OCI-LY1 (cell line): Measurements from ENCODE around the gene RRN3.

ENCODE experiments used
- H2AFZ ChIP-seq: fragments of 200-600 bp; sonication (generic), shearing (Covaris generic); 2 replicates; pipeline ENCODE4 v1.6.0; 2014; ENCODE audit warnings: antibody characterized with exemption, mild to moderate bottlenecking, low read length
- H3F3A ChIP-seq: fragments of 200-600 bp; sonication (generic), shearing (Covaris generic); 2 replicates; pipeline ENCODE4 v1.6.0; 2014; ENCODE audit warnings: mild to moderate bottlenecking, antibody characterized with exemption, low read length, moderate library complexity; ENCODE audit not compliant: insufficient read depth
- H3K27ac ChIP-seq: fragments of 200-600 bp; sonication (generic); 2 replicates; pipeline ENCODE4 v1.5.1; 2014; ENCODE audit warnings: low read length, mixed run types, mild to moderate bottlenecking, low read depth; ENCODE audit not compliant: poor library complexity, severe bottlenecking
- H3K27me3 ChIP-seq: fragments of 200-600 bp; sonication (generic); 2 replicates; pipeline ENCODE4 v1.6.0; 2014; ENCODE audit warnings: antibody characterized with exemption, mild to moderate bottlenecking, low read length, moderate library complexity; ENCODE audit not compliant: insufficient read depth
- H3K36me3 ChIP-seq: fragments of 200-600 bp; sonication (generic); 2 replicates; pipeline ENCODE4 v1.6.1; 2014; ENCODE audit warnings: mild to moderate bottlenecking, antibody characterized with exemption, low read length, moderate library complexity, mixed read lengths; ENCODE audit not compliant: insufficient read depth
- H3K4me1 ChIP-seq: fragments of 200-600 bp; sonication (generic); 2 replicates; pipeline ENCODE4 v1.5.1; 2014; ENCODE audit warnings: mild to moderate bottlenecking, low read length, moderate library complexity; ENCODE audit not compliant: insufficient read depth, severe bottlenecking
- H3K4me2 ChIP-seq: fragments of 200-600 bp; sonication (generic), shearing (Covaris generic); 2 replicates; pipeline ENCODE4 v1.6.1; 2014; ENCODE audit warnings: low read length
- H3K4me3 ChIP-seq: fragments of 200-600 bp; sonication (generic); 2 replicates; pipeline ENCODE4 v1.5.1; 2014; ENCODE audit warnings: low read length, low read depth, mild to moderate bottlenecking, mixed read lengths; ENCODE audit not compliant: poor library complexity, severe bottlenecking
- H3K79me2 ChIP-seq: fragments of 200-600 bp; shearing (Covaris generic); 2 replicates; pipeline ENCODE4 v1.6.1; 2016; ENCODE audit warnings: mixed run types, low read length, mixed read lengths; ENCODE audit not compliant: insufficient read depth
- H3K9ac ChIP-seq: fragments of 200-600 bp; sonication (generic), shearing (Covaris generic); 2 replicates; pipeline ENCODE4 v1.6.1; 2014; ENCODE audit warnings: mild to moderate bottlenecking, low read length, mixed read lengths
- H3K9me2 ChIP-seq: fragments of 200-600 bp; sonication (generic), shearing (Covaris generic); 2 replicates; pipeline ENCODE4 v1.6.1; 2014; ENCODE audit warnings: low read depth, mild to moderate bottlenecking, low read length, mixed read lengths
- H3K9me3 ChIP-seq: fragments of 200-600 bp; shearing (Covaris generic); 2 replicates; pipeline ENCODE4 v1.6.1; 2014; ENCODE audit warnings: low read length, mixed read lengths
- H4K20me1 ChIP-seq: fragments of 200-600 bp; sonication (generic), shearing (Covaris generic); 2 replicates; pipeline ENCODE4 v1.6.0; 2016; ENCODE audit warnings: mild to moderate bottlenecking, low read length; ENCODE audit not compliant: insufficient read depth
- CTCF ChIP-seq: fragments of 200-600 bp; sonication (generic), shearing (Covaris generic); IDR thresholded peaks from 2 replicates; pipeline ENCODE4 v1.5.1; 2017; ENCODE audit warnings: mild to moderate bottlenecking, antibody characterized with exemption, low read length, moderate library complexity, mixed read lengths
- EZH2 ChIP-seq: fragments of 200-600 bp; sonication (generic), shearing (Covaris generic); IDR thresholded peaks from 2 replicates; pipeline ENCODE4 v1.8.0; 2017; ENCODE audit warnings: borderline replicate concordance, mixed run types, mild to moderate bottlenecking, antibody characterized with exemption, low read length, moderate library complexity, mixed read lengths

The RRN3 gene

DNA sequence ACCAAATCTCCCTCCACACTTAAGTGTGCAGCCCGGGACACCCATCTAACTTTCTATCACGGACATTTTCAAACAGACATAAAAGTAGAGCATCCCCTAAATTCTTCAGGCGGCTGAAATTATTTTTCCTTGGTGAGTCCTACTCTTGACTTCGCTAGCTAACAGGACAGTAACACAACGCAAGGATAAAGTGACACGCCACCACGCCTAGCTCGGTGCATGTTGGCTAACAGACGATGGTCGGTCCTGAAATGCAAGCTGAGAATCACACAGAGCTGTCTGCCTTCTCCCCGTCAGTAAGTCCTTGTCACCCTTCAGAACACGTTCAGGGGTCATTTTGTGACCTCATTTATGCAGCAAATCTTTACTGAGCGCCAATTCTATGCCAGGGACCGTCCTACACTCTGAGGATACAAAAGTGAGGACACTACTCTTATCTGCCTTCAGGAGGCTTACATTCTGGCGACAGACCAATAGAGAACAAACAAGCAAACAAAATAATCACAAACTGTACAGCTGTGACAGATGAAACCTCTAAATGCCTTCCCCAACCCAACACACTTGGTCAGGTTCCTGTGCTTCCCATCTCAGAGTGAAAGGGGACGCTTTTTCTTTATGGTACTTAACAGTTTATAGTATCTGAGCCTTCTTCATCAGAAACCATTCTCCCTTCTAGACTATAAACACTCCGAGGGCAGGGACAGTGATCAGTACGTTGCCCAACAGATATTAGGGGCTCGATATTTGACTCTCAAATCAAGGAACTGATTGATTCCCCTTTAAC lies 39.5 kb downstream of the RRN3 start:
- Histone ChIP-seq H3K4me1 (peaks cover 19% of the 10 kb centered on the region), H3F3A (no peaks in the 10 kb centered on the region), H3K27me3 (no peaks in the 10 kb centered on the region), H3K4me2 (peak overlapping the region; percentile 78), H3K9me3 (no peaks in the 10 kb centered on the region), H2AFZ (no peak overlapping the region), H3K36me3 (peaks cover 10% of the 10 kb centered on the region), H3K9ac (peak overlapping the region; percentile 67; the same call in 1 of the 2 replicates), H4K20me1 (no peaks in the 10 kb centered on the region), H3K9me2 (no peaks in the 10 kb centered on the region), H3K79me2 (peaks cover 11% of the 10 kb centered on the region; the same call in 1 of the 2 replicates), H3K27ac (no peak overlapping the region), H3K4me3 (peak overlapping the region; percentile 69)
- TF ChIP-seq EZH2 (no peak), CTCF (no peak)

DNA sequence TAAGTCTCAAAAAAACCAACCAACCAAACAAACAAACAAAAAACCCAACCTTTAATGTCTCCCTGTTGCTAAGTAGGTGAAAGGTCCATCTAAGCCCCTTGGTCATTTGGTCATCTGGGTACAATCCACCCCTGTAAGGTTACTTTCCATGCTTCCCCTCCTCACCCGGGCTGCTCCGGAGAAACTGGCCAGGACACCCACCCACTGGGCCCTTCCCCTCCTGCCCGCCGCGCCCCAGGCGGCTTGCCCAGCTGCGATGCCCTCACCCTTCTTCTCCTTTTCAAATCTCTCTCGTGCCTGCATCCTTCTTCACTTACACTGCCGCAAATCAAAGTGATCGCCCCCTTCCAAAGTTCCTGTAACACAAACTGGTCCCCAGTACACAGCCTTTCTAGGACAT lies 40.2 kb downstream of the RRN3 start:
- peaks cover 11% of the 10 kb centered on the region; the same call in 1 of the 2 replicates for H3K79me2 ChIP-seq
- H3K27ac ChIP-seq = no peak overlapping the region
- H3K9ac ChIP-seq = no peak overlapping the region
- no peaks in the 10 kb centered on the region for H4K20me1 ChIP-seq
- no peak overlapping the region for H2AFZ ChIP-seq
- no peaks in the 10 kb centered on the region for H3K9me3 ChIP-seq
- no peaks in the 10 kb centered on the region for H3K9me2 ChIP-seq
- no peak overlapping the region for H3K4me3 ChIP-seq
- H3K4me2 ChIP-seq = no peak overlapping the region
- H3K27me3 ChIP-seq = no peaks in the 10 kb centered on the region
- H3F3A ChIP-seq = no peaks in the 10 kb centered on the region
- peaks cover 4% of the 10 kb centered on the region; the same call in 1 of the 2 replicates for H3K36me3 ChIP-seq
- no peak for TF ChIP-seq CTCF
- no peak for TF ChIP-seq EZH2
- H3K4me1 ChIP-seq = peaks cover 19% of the 10 kb centered on the region

- H3K36me3 ChIP-seq = no peaks in the 10 kb centered on the region
- no peaks in the 10 kb centered on the region for H3F3A ChIP-seq
- no peak overlapping the region for H3K4me3 ChIP-seq
- H3K79me2 ChIP-seq = peaks cover 11% of the 10 kb centered on the region; the same call in 1 of the 2 replicates
- peaks cover 19% of the 10 kb centered on the region for H3K4me1 ChIP-seq
- no peak overlapping the region for H2AFZ ChIP-seq
- H3K27ac ChIP-seq = no peak overlapping the region
- peak overlapping the region; percentile 8; the same call in 1 of the 2 replicates for H3K4me2 ChIP-seq
- TF ChIP-seq EZH2 (no peak), CTCF (no peak)
- H3K27me3 ChIP-seq = no peaks in the 10 kb centered on the region
- no peak overlapping the region for H3K9ac ChIP-seq
- H4K20me1 ChIP-seq = no peaks in the 10 kb centered on the region
- no peaks in the 10 kb centered on the region for H3K9me3 ChIP-seq
- no peaks in the 10 kb centered on the region for H3K9me2 ChIP-seq
Measured at GRCh38 chr16:15052747-15053476, 41.2 kb downstream of the RRN3 start.
